Stimulated activated CD4-positive, alpha-beta T cell treated with anti-CD3 and anti-CD28 coated beads, Interleukin-15, amount 100 ng/mL, for 24 hours (primary cell): ENCODE data around the gene PDIA4.

Source experiments
- DNase-seq: peaks from one replicate; pipeline ENCODE4 v3.0.0-alpha.2; 2020

The PDIA4 gene

GRCh38 chr7:148963583-148964482 lies 64.5 kb downstream of the PDIA4 start:
- DNase-seq = no peak

DNA sequence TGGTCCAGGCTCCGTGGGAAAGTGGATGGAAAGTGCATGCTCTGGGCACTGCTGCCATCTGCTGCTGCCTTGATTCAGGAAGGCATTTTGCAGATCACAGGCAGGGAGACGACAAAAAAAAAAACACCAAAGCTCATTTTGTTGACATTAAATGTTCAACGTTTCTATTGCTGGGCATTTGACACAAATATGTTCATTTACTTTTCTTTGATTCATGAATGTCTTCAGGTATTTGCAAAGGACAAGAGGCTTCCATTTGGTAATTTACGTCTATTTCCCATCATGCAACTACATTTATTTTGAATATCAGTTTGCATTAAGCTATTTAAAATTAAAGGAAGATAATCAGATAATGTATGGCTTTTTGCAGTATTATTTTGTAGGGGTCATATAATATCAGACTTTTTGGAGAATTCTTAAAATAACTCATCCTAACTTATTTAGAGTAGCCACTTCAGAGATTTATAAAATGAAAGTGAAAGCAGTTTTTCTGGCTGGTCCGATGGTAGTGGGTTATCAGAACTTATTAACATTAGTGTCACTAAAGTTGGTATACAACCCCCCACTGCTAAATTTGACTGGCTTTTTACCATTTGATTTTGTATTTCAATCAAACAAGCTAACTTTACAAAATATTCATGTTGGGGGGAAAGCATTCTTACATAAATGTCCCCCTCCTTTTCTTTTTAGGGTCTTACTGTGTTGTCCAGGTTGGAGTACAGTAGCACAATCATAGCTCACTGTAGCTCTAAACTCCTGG lies 65.3 kb downstream of the PDIA4 start:
- DNase-seq = peak; percentile 70

- DNase-seq = no peak
Observed at GRCh38 chr7:148962440-148962822, 65.9 kb downstream of the PDIA4 start.

DNA sequence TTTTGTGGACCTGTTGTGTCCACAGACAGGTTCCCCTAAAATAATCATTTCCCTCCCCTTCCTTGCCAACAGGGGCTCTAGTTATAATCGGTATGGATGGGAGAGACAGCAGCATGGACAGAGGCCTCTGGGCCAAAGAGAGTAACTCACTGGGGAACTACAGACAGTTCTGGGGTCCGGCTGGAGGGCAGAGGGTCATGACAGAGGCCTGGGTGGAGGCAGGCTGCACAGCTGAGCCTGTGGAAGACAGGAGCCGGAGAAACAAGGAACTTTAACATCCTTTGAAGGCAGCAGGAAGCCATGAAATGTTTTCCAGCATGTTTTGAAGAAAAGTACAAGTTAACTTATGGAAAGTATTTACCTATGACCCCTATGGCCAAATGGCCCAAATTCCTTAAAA lies 68.6 kb downstream of the PDIA4 start:
- DNase-seq = no peak

DNA sequence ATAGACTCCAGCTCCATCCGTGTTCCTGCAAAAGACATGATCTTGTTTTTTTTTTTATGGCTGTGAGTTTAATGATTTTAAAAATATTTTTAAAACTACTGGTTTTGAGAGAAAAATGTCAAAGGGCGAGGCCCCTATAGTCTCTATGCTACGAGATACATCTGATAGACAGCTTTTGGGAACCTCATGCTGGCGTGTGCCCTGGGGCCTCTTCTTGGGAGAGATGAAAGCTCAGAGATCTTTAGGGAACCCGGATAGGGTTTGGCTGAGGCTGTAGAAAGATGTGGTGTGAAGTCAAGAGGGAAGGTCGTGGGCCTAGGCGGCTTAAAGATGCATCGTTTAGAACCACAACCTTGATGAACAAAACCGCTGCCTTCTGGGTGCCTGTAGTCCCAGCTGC lies 70.2 kb downstream of the PDIA4 start:
- no peak for DNase-seq

DNA sequence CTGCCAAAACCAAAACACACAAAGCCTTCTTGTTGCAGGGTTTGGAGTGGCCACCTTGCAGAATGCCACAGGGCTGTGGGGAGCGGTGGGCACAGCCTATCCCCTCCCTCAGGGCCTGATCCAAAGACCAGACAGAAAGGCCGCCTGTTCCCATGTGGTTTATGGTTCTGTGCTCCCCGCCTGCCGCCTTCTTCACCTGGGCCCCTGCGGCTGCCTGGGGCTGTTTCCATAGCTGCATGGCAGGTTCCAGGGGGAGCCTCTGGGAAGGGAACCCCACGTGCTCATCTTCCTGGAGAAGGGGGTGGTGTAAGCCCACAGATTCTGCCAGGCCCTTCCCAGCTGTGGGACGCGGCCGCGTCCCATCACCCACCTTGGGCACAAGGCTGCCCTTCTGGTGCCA lies 73.5 kb downstream of the PDIA4 start:
- no peak for DNase-seq

GRCh38 chr7:148953676-148954075 lies 74.6 kb downstream of the PDIA4 start:
- no peak for DNase-seq
